ENCODE data around the gene MAP3K12.

The MAP3K12 gene

GRCh38 chr12:53530920-53531319 lies 31.7 kb upstream of the MAP3K12 start:
- H3K9me3 ChIP-seq (ENCODE audit: control insufficient read depth in 2 of 2, low read length in 2 of 2) = no peaks in the 10 kb centered on the region
- no peak overlapping the region for H3K27ac ChIP-seq (ENCODE audit: low read depth in 2 of 2, low read length in 2 of 2)

GRCh38 chr12:53530061-53530460 lies 30.8 kb upstream of the MAP3K12 start:
- H3K4me1 ChIP-seq (ENCODE audit: control insufficient read depth in 2 of 2, insufficient read depth in 2 of 2, low read length in 2 of 2) = no peaks in the 10 kb centered on the region
- no peaks in the 10 kb centered on the region for H3K27me3 ChIP-seq (ENCODE audit: control insufficient read depth in 2 of 2, insufficient read depth in 2 of 2, low read length in 2 of 2)
- no peak overlapping the region for H3K27ac ChIP-seq (ENCODE audit: low read depth in 2 of 2, low read length in 2 of 2)
- no peak overlapping the region for H3K4me3 ChIP-seq (ENCODE audit: low read length in 2 of 2)
- no peak overlapping the region for H3K9ac ChIP-seq (ENCODE audit: low read depth in 1 of 2, low read length in 2 of 2)
- no peaks in the 10 kb centered on the region for H3K9me3 ChIP-seq (ENCODE audit: control insufficient read depth in 2 of 2, low read length in 2 of 2)
- peaks cover 40 to 51% of the 10 kb centered on the region in 2 donors for H3K36me3 ChIP-seq (ENCODE audit: control insufficient read depth in 2 of 2, insufficient read depth in 2 of 2, low read length in 2 of 2)

More at GRCh38 chr12:53530920-53531319, 31.7 kb upstream of the MAP3K12 start:
- Histone ChIP-seq H3K27me3 (ENCODE audit: control insufficient read depth in 2 of 2, insufficient read depth in 2 of 2, low read length in 2 of 2) (no peaks in the 10 kb centered on the region), H3K4me1 (ENCODE audit: control insufficient read depth in 2 of 2, insufficient read depth in 2 of 2, low read length in 2 of 2) (no peaks in the 10 kb centered on the region), H3K9ac (ENCODE audit: low read depth in 1 of 2, low read length in 2 of 2) (no peak overlapping the region), H3K4me3 (ENCODE audit: low read length in 2 of 2) (no peak overlapping the region), H3K36me3 (ENCODE audit: control insufficient read depth in 2 of 2, insufficient read depth in 2 of 2, low read length in 2 of 2) (peaks cover 46 to 55% of the 10 kb centered on the region in 2 donors)

- no peaks in the 10 kb centered on the region for H3K4me1 ChIP-seq (ENCODE audit: control insufficient read depth in 2 of 2, insufficient read depth in 2 of 2, low read length in 2 of 2)
- H3K9ac ChIP-seq (ENCODE audit: low read depth in 1 of 2, low read length in 2 of 2) = no peak overlapping the region
- H3K36me3 ChIP-seq (ENCODE audit: control insufficient read depth in 2 of 2, insufficient read depth in 2 of 2, low read length in 2 of 2) = peaks cover 36 to 57% of the 10 kb centered on the region in 2 donors
- no peak overlapping the region for H3K27ac ChIP-seq (ENCODE audit: low read depth in 2 of 2, low read length in 2 of 2)
- H3K27me3 ChIP-seq (ENCODE audit: control insufficient read depth in 2 of 2, insufficient read depth in 2 of 2, low read length in 2 of 2) = no peaks in the 10 kb centered on the region
- H3K9me3 ChIP-seq (ENCODE audit: control insufficient read depth in 2 of 2, low read length in 2 of 2) = no peaks in the 10 kb centered on the region
- no peak overlapping the region for H3K4me3 ChIP-seq (ENCODE audit: low read length in 2 of 2)
These were observed 25.2 kb upstream of the MAP3K12 start for GRCh38 chr12:53524476-53524875.

- H3K4me3 ChIP-seq (ENCODE audit: low read length in 2 of 2) = no peak overlapping the region
- H3K9ac ChIP-seq (ENCODE audit: low read depth in 1 of 2, low read length in 2 of 2) = no peak overlapping the region
- H3K9me3 ChIP-seq (ENCODE audit: control insufficient read depth in 2 of 2, low read length in 2 of 2) = no peaks in the 10 kb centered on the region
- no peaks in the 10 kb centered on the region for H3K27me3 ChIP-seq (ENCODE audit: control insufficient read depth in 2 of 2, insufficient read depth in 2 of 2, low read length in 2 of 2)
- no peaks in the 10 kb centered on the region for H3K4me1 ChIP-seq (ENCODE audit: control insufficient read depth in 2 of 2, insufficient read depth in 2 of 2, low read length in 2 of 2)
- H3K36me3 ChIP-seq (ENCODE audit: control insufficient read depth in 2 of 2, insufficient read depth in 2 of 2, low read length in 2 of 2) = peaks cover 45 to 66% of the 10 kb centered on the region in 2 donors
- H3K27ac ChIP-seq (ENCODE audit: low read depth in 2 of 2, low read length in 2 of 2) = no peak overlapping the region
These were observed 23.9 kb upstream of the MAP3K12 start for GRCh38 chr12:53523131-53523530.

GRCh38 chr12:53518381-53518780 lies 19.1 kb upstream of the MAP3K12 start:
- Histone ChIP-seq H3K27me3 (ENCODE audit: control insufficient read depth in 2 of 2, insufficient read depth in 2 of 2, low read length in 2 of 2) (no peaks in the 10 kb centered on the region), H3K4me3 (ENCODE audit: low read length in 2 of 2) (no peak overlapping the region), H3K9ac (ENCODE audit: low read depth in 1 of 2, low read length in 2 of 2) (no peak overlapping the region), H3K4me1 (ENCODE audit: control insufficient read depth in 2 of 2, insufficient read depth in 2 of 2, low read length in 2 of 2) (no peaks in the 10 kb centered on the region), H3K36me3 (ENCODE audit: control insufficient read depth in 2 of 2, insufficient read depth in 2 of 2, low read length in 2 of 2) (peaks cover 78 to 87% of the 10 kb centered on the region in 2 donors), H3K27ac (ENCODE audit: low read depth in 2 of 2, low read length in 2 of 2) (no peak overlapping the region), H3K9me3 (ENCODE audit: control insufficient read depth in 2 of 2, low read length in 2 of 2) (no peaks in the 10 kb centered on the region)

- Histone ChIP-seq H3K9me3 (ENCODE audit: control insufficient read depth in 2 of 2, low read length in 2 of 2) (no peaks in the 10 kb centered on the region), H3K4me1 (ENCODE audit: control insufficient read depth in 2 of 2, insufficient read depth in 2 of 2, low read length in 2 of 2) (no peaks in the 10 kb centered on the region), H3K36me3 (ENCODE audit: control insufficient read depth in 2 of 2, insufficient read depth in 2 of 2, low read length in 2 of 2) (peaks cover 80 to 85% of the 10 kb centered on the region in 2 donors), H3K27ac (ENCODE audit: low read depth in 2 of 2, low read length in 2 of 2) (no peak overlapping the region), H3K4me3 (ENCODE audit: low read length in 2 of 2) (no peak overlapping the region), H3K27me3 (ENCODE audit: control insufficient read depth in 2 of 2, insufficient read depth in 2 of 2, low read length in 2 of 2) (no peaks in the 10 kb centered on the region), H3K9ac (ENCODE audit: low read depth in 1 of 2, low read length in 2 of 2) (no peak overlapping the region)
These were observed 17.6 kb upstream of the MAP3K12 start for GRCh38 chr12:53516758-53517455.

GRCh38 chr12:53515291-53515680 lies 16.0 kb upstream of the MAP3K12 start:
- Histone ChIP-seq H3K27ac (ENCODE audit: low read depth in 2 of 2, low read length in 2 of 2) (no peak overlapping the region), H3K27me3 (ENCODE audit: control insufficient read depth in 2 of 2, insufficient read depth in 2 of 2, low read length in 2 of 2) (no peaks in the 10 kb centered on the region), H3K9me3 (ENCODE audit: control insufficient read depth in 2 of 2, low read length in 2 of 2) (no peaks in the 10 kb centered on the region), H3K9ac (ENCODE audit: low read depth in 1 of 2, low read length in 2 of 2) (no peak overlapping the region), H3K36me3 (ENCODE audit: control insufficient read depth in 2 of 2, insufficient read depth in 2 of 2, low read length in 2 of 2) (peaks cover 79 to 83% of the 10 kb centered on the region in 2 donors), H3K4me3 (ENCODE audit: low read length in 2 of 2) (no peak overlapping the region), H3K4me1 (ENCODE audit: control insufficient read depth in 2 of 2, insufficient read depth in 2 of 2, low read length in 2 of 2) (no peaks in the 10 kb centered on the region)

GRCh38 chr12:53514628-53515290 lies 15.5 kb upstream of the MAP3K12 start:
- Histone ChIP-seq H3K27me3 (ENCODE audit: control insufficient read depth in 2 of 2, insufficient read depth in 2 of 2, low read length in 2 of 2) (no peaks in the 10 kb centered on the region), H3K36me3 (ENCODE audit: control insufficient read depth in 2 of 2, insufficient read depth in 2 of 2, low read length in 2 of 2) (peaks cover 75 to 80% of the 10 kb centered on the region in 2 donors), H3K9me3 (ENCODE audit: control insufficient read depth in 2 of 2, low read length in 2 of 2) (no peaks in the 10 kb centered on the region), H3K4me1 (ENCODE audit: control insufficient read depth in 2 of 2, insufficient read depth in 2 of 2, low read length in 2 of 2) (no peaks in the 10 kb centered on the region), H3K4me3 (ENCODE audit: low read length in 2 of 2) (no peak overlapping the region), H3K27ac (ENCODE audit: low read depth in 2 of 2, low read length in 2 of 2) (no peak overlapping the region), H3K9ac (ENCODE audit: low read depth in 1 of 2, low read length in 2 of 2) (no peak overlapping the region)

- no peaks in the 10 kb centered on the region for H3K9me3 ChIP-seq (ENCODE audit: control insufficient read depth in 2 of 2, low read length in 2 of 2)
These were observed 14.6 kb upstream of the MAP3K12 start for GRCh38 chr12:53513712-53514410.

GRCh38 chr12:53510181-53510812 lies 11.0 kb upstream of the MAP3K12 start:
- no peak overlapping the region for H3K27ac ChIP-seq (ENCODE audit: low read depth in 2 of 2, low read length in 2 of 2)
- no peak overlapping the region for H3K9ac ChIP-seq (ENCODE audit: low read depth in 1 of 2, low read length in 2 of 2)
- no peaks in the 10 kb centered on the region for H3K9me3 ChIP-seq (ENCODE audit: control insufficient read depth in 2 of 2, low read length in 2 of 2)

More at GRCh38 chr12:53513712-53514410, 14.6 kb upstream of the MAP3K12 start:
- H3K27ac ChIP-seq (ENCODE audit: low read depth in 2 of 2, low read length in 2 of 2) = no peak overlapping the region
- H3K36me3 ChIP-seq (ENCODE audit: control insufficient read depth in 2 of 2, insufficient read depth in 2 of 2, low read length in 2 of 2) = peaks cover 68 to 77% of the 10 kb centered on the region in 2 donors
- no peak overlapping the region for H3K9ac ChIP-seq (ENCODE audit: low read depth in 1 of 2, low read length in 2 of 2)
- no peaks in the 10 kb centered on the region for H3K27me3 ChIP-seq (ENCODE audit: control insufficient read depth in 2 of 2, insufficient read depth in 2 of 2, low read length in 2 of 2)
- H3K4me1 ChIP-seq (ENCODE audit: control insufficient read depth in 2 of 2, insufficient read depth in 2 of 2, low read length in 2 of 2) = peaks cover 1 to 2% of the 10 kb centered on the region in 2 donors
- no peak overlapping the region for H3K4me3 ChIP-seq (ENCODE audit: low read length in 2 of 2)

More at GRCh38 chr12:53510181-53510812, 11.0 kb upstream of the MAP3K12 start:
- Histone ChIP-seq H3K4me1 (ENCODE audit: control insufficient read depth in 2 of 2, insufficient read depth in 2 of 2, low read length in 2 of 2) (peaks cover 4 to 5% of the 10 kb centered on the region in 2 donors), H3K4me3 (ENCODE audit: low read length in 2 of 2) (no peak overlapping the region), H3K27me3 (ENCODE audit: control insufficient read depth in 2 of 2, insufficient read depth in 2 of 2, low read length in 2 of 2) (no peaks in the 10 kb centered on the region), H3K36me3 (ENCODE audit: control insufficient read depth in 2 of 2, insufficient read depth in 2 of 2, low read length in 2 of 2) (peaks cover 54 to 72% of the 10 kb centered on the region in 2 donors)
